Mucosa of rectum (tissue), 2 donors: ENCODE data around the gene SPDYE4.

Experiments
- H3K27ac ChIP-seq, 2 donors: one replicate each; pipeline ENCODE4 v1.7.0; 2013; ENCODE audit warnings: inconsistent platforms in 2 of 2, low read depth in 2 of 2, low read length in 2 of 2
- H3K27me3 ChIP-seq, 2 donors: one replicate each; pipeline ENCODE4 v1.7.0; 2013; ENCODE audit warnings: low read length in 2 of 2; ENCODE audit not compliant: control insufficient read depth in 2 of 2, insufficient read depth in 2 of 2
- H3K36me3 ChIP-seq, 2 donors: one replicate each; pipeline ENCODE4 v1.7.0; 2013; ENCODE audit warnings: low read length in 2 of 2; ENCODE audit not compliant: control insufficient read depth in 2 of 2, insufficient read depth in 2 of 2
- H3K4me1 ChIP-seq, 2 donors: one replicate each; pipeline ENCODE4 v1.7.0; 2013; ENCODE audit warnings: low read length in 2 of 2, mild to moderate bottlenecking in 1 of 2; ENCODE audit not compliant: control insufficient read depth in 2 of 2, insufficient read depth in 2 of 2
- H3K4me3 ChIP-seq, 2 donors: one replicate each; pipeline ENCODE4 v1.7.0; 2013; ENCODE audit warnings: low read length in 2 of 2
- H3K9ac ChIP-seq, 2 donors: one replicate each; pipeline ENCODE4 v1.7.0; 2013; ENCODE audit warnings: low read length in 2 of 2, low read depth in 1 of 2, mild to moderate bottlenecking in 1 of 2
- H3K9me3 ChIP-seq, 2 donors: one replicate each; pipeline ENCODE4 v1.7.0; 2013; ENCODE audit warnings: low read length in 2 of 2; ENCODE audit not compliant: control insufficient read depth in 2 of 2
- donor health status: healthy.
- donor health status: Normal muscosa, but diverticular disease.

SPDYE4 gene

GRCh38 chr17:8729421-8729820 is 28.9 kb downstream of the SPDYE4 start:
- no peaks in the 10 kb centered on the region for H3K4me1 ChIP-seq
- H3K36me3 ChIP-seq: no peaks in the 10 kb centered on the region
- H3K9me3 ChIP-seq: no peaks in the 10 kb centered on the region
- no peak overlapping the region for H3K9ac ChIP-seq
- H3K4me3 ChIP-seq: no peak overlapping the region
- H3K27ac ChIP-seq: no peak overlapping the region
- no peaks in the 10 kb centered on the region for H3K27me3 ChIP-seq

- no peak overlapping the region for H3K9ac ChIP-seq
Measured at GRCh38 chr17:8728971-8729370, 29.4 kb downstream of the SPDYE4 start.

GRCh38 chr17:8728251-8728938 is 30.0 kb downstream of the SPDYE4 start:
- H3K4me3 ChIP-seq: no peak overlapping the region
- H3K9ac ChIP-seq: no peak overlapping the region
- no peaks in the 10 kb centered on the region for H3K36me3 ChIP-seq
- no peaks in the 10 kb centered on the region for H3K4me1 ChIP-seq
- H3K9me3 ChIP-seq: no peaks in the 10 kb centered on the region
- H3K27me3 ChIP-seq: no peaks in the 10 kb centered on the region
- no peak overlapping the region for H3K27ac ChIP-seq

More at GRCh38 chr17:8728971-8729370, 29.4 kb downstream of the SPDYE4 start:
- H3K27me3 ChIP-seq: no peaks in the 10 kb centered on the region
- no peaks in the 10 kb centered on the region for H3K9me3 ChIP-seq
- H3K4me3 ChIP-seq: no peak overlapping the region
- no peak overlapping the region for H3K27ac ChIP-seq
- no peaks in the 10 kb centered on the region for H3K36me3 ChIP-seq
- H3K4me1 ChIP-seq: no peaks in the 10 kb centered on the region

- H3K9ac ChIP-seq: no peak overlapping the region
- no peaks in the 10 kb centered on the region for H3K4me1 ChIP-seq
- no peaks in the 10 kb centered on the region for H3K9me3 ChIP-seq
- H3K27ac ChIP-seq: no peak overlapping the region
- H3K27me3 ChIP-seq: no peaks in the 10 kb centered on the region
- no peaks in the 10 kb centered on the region for H3K36me3 ChIP-seq
- H3K4me3 ChIP-seq: no peak overlapping the region
Measured at GRCh38 chr17:8726941-8727555, 31.3 kb downstream of the SPDYE4 start.

GRCh38 chr17:8725881-8726876 is 32.2 kb downstream of the SPDYE4 start:
- Histone ChIP-seq H3K36me3 (no peaks in the 10 kb centered on the region), H3K27me3 (no peaks in the 10 kb centered on the region), H3K4me3 (no peak overlapping the region), H3K27ac (no peak overlapping the region), H3K4me1 (no peaks in the 10 kb centered on the region), H3K9ac (no peak overlapping the region), H3K9me3 (no peaks in the 10 kb centered on the region)

GRCh38 chr17:8724451-8724850 is 33.9 kb downstream of the SPDYE4 start:
- Histone ChIP-seq H3K27ac (no peak overlapping the region), H3K36me3 (no peaks in the 10 kb centered on the region), H3K4me3 (no peak overlapping the region), H3K9ac (no peak overlapping the region), H3K9me3 (no peaks in the 10 kb centered on the region), H3K4me1 (no peaks in the 10 kb centered on the region), H3K27me3 (no peaks in the 10 kb centered on the region)

GRCh38 chr17:8720596-8720995 is 37.8 kb downstream of the SPDYE4 start:
- H3K9me3 ChIP-seq: no peaks in the 10 kb centered on the region
- H3K27ac ChIP-seq: no peak overlapping the region
- no peak overlapping the region for H3K4me3 ChIP-seq
- no peak overlapping the region for H3K9ac ChIP-seq
- no peaks in the 10 kb centered on the region for H3K4me1 ChIP-seq
- no peaks in the 10 kb centered on the region for H3K27me3 ChIP-seq
- H3K36me3 ChIP-seq: no peaks in the 10 kb centered on the region

- Histone ChIP-seq H3K9me3 (no peaks in the 10 kb centered on the region), H3K27ac (no peak overlapping the region)
Measured at GRCh38 chr17:8719291-8720246, 38.8 kb downstream of the SPDYE4 start.

GRCh38 chr17:8718001-8718563 is 40.3 kb downstream of the SPDYE4 start:
- H3K9ac ChIP-seq: no peak overlapping the region
- H3K27ac ChIP-seq: no peak overlapping the region
- no peaks in the 10 kb centered on the region for H3K36me3 ChIP-seq
- no peaks in the 10 kb centered on the region for H3K27me3 ChIP-seq
- H3K9me3 ChIP-seq: no peaks in the 10 kb centered on the region
- H3K4me1 ChIP-seq: no peaks in the 10 kb centered on the region
- H3K4me3 ChIP-seq: no peak overlapping the region

More at GRCh38 chr17:8719291-8720246, 38.8 kb downstream of the SPDYE4 start:
- H3K27me3 ChIP-seq: no peaks in the 10 kb centered on the region
- no peaks in the 10 kb centered on the region for H3K36me3 ChIP-seq
- no peaks in the 10 kb centered on the region for H3K4me1 ChIP-seq
- no peak overlapping the region for H3K9ac ChIP-seq
- H3K4me3 ChIP-seq: no peak overlapping the region
